K562 (cell line): ENCODE measurements around the gene KRT80. TPM values are rescaled to one million over a fixed set of nuclear protein-coding genes. Genes with fewer than 3 reads are reported as not detected.

Experiments
- NR3C1 ChIP-seq: sonication (generic); formaldehyde crosslinking; IDR thresholded peaks from 2 replicates; pipeline ENCODE4 v1.8.1; 2022; ENCODE audit warnings: missing genetic modification reagents
- POLR2AphosphoS2 ChIP-seq: IDR thresholded peaks from 2 replicates; pipeline ENCODE4 v1.6.1; 2012; ENCODE audit warnings: low read length, improper control_type of control experiment
- ZNF408 ChIP-seq: fragments of 250-450 bp; sonication (Bioruptor Pico); IDR thresholded peaks from 2 replicates; pipeline ENCODE4 v1.4.0; 2020; ENCODE audit warnings: low read depth, mild to moderate bottlenecking, moderate library complexity
- polyA plus RNA-seq, 8 experiments: library from polyadenylated mRNA; depleted of rRNA in 4 of 8; stranded (reverse) in 5 of 8; unstranded in 3 of 8; fragments of >200 nt; fragmentation: Nextera tagmentation in 2 of 8; fragmentation: Illumina TruSeq in 1 of 8; extraction: Ambion mirVana in 2 of 8; extraction: Trizol in 1 of 8; gene quantifications; 2 replicates each; pipeline versions ENCODE4 v1.2.1 to v1.2.3, GENCODE V29; 2011 to 2014; ENCODE audit warnings: inconsistent platforms in 1 of 8, missing spikeins in 1 of 8
- total RNA-seq, 7 experiments: library from RNA; depleted of rRNA in 6 of 7; stranded (reverse); fragments of >200 nt in 6 of 7; fragmentation: Illumina TruSeq in 2 of 7; extraction: Trizol in 2 of 7; gene quantifications; 2 replicates each; pipeline versions ENCODE4 v1.2.1 to v1.2.3, GENCODE V29; 2011 to 2021; ENCODE audit warnings: low replicate concordance in 1 of 7
- TF ChIP-seq, protein P1 (sequence below): fragments of 450-650 bp; IDR thresholded peaks from 2 replicates; pipeline ENCODE4 v1.6.1; 2016; ENCODE audit warnings: mild to moderate bottlenecking, moderate library complexity
- TF ChIP-seq, protein P2 (sequence below): sonication (generic); formaldehyde crosslinking; IDR thresholded peaks from 2 replicates; pipeline ENCODE4 v1.8.1; 2023; ENCODE audit warnings: mild to moderate bottlenecking, missing genetic modification reagents

The KRT80 gene
- total and polyA plus RNA-seq, 9 of the 15 experiments (the other 6 are each of a cell fraction or from before 2014, with no cell fraction given) = not detected

DNA sequence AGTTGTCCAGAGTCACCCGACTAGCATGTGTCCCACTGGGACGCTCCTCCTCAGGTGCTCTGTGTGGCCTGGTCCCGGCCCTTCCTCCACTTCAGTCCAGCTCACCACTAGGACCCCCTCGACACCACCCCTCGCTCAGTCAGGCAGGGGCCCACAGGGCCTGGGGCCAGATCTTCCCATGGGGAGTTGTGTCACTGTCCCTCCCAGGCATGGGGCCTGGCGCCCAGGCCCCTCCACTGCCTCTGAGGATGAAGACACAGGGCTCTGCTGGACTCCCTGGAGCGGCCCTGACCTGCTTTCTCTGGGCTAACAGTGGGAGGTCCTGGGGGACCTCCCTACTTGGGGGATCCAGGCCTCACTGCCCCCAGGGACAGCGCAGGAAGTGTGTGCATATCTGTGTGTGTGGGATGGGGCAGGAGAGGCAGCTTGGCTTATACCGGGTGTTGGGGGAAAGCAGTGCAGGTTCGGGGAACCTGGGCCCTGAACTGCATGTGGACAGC, 43.8 kb downstream of the KRT80 start (continued):
- TF ChIP-seq, protein P1, sequence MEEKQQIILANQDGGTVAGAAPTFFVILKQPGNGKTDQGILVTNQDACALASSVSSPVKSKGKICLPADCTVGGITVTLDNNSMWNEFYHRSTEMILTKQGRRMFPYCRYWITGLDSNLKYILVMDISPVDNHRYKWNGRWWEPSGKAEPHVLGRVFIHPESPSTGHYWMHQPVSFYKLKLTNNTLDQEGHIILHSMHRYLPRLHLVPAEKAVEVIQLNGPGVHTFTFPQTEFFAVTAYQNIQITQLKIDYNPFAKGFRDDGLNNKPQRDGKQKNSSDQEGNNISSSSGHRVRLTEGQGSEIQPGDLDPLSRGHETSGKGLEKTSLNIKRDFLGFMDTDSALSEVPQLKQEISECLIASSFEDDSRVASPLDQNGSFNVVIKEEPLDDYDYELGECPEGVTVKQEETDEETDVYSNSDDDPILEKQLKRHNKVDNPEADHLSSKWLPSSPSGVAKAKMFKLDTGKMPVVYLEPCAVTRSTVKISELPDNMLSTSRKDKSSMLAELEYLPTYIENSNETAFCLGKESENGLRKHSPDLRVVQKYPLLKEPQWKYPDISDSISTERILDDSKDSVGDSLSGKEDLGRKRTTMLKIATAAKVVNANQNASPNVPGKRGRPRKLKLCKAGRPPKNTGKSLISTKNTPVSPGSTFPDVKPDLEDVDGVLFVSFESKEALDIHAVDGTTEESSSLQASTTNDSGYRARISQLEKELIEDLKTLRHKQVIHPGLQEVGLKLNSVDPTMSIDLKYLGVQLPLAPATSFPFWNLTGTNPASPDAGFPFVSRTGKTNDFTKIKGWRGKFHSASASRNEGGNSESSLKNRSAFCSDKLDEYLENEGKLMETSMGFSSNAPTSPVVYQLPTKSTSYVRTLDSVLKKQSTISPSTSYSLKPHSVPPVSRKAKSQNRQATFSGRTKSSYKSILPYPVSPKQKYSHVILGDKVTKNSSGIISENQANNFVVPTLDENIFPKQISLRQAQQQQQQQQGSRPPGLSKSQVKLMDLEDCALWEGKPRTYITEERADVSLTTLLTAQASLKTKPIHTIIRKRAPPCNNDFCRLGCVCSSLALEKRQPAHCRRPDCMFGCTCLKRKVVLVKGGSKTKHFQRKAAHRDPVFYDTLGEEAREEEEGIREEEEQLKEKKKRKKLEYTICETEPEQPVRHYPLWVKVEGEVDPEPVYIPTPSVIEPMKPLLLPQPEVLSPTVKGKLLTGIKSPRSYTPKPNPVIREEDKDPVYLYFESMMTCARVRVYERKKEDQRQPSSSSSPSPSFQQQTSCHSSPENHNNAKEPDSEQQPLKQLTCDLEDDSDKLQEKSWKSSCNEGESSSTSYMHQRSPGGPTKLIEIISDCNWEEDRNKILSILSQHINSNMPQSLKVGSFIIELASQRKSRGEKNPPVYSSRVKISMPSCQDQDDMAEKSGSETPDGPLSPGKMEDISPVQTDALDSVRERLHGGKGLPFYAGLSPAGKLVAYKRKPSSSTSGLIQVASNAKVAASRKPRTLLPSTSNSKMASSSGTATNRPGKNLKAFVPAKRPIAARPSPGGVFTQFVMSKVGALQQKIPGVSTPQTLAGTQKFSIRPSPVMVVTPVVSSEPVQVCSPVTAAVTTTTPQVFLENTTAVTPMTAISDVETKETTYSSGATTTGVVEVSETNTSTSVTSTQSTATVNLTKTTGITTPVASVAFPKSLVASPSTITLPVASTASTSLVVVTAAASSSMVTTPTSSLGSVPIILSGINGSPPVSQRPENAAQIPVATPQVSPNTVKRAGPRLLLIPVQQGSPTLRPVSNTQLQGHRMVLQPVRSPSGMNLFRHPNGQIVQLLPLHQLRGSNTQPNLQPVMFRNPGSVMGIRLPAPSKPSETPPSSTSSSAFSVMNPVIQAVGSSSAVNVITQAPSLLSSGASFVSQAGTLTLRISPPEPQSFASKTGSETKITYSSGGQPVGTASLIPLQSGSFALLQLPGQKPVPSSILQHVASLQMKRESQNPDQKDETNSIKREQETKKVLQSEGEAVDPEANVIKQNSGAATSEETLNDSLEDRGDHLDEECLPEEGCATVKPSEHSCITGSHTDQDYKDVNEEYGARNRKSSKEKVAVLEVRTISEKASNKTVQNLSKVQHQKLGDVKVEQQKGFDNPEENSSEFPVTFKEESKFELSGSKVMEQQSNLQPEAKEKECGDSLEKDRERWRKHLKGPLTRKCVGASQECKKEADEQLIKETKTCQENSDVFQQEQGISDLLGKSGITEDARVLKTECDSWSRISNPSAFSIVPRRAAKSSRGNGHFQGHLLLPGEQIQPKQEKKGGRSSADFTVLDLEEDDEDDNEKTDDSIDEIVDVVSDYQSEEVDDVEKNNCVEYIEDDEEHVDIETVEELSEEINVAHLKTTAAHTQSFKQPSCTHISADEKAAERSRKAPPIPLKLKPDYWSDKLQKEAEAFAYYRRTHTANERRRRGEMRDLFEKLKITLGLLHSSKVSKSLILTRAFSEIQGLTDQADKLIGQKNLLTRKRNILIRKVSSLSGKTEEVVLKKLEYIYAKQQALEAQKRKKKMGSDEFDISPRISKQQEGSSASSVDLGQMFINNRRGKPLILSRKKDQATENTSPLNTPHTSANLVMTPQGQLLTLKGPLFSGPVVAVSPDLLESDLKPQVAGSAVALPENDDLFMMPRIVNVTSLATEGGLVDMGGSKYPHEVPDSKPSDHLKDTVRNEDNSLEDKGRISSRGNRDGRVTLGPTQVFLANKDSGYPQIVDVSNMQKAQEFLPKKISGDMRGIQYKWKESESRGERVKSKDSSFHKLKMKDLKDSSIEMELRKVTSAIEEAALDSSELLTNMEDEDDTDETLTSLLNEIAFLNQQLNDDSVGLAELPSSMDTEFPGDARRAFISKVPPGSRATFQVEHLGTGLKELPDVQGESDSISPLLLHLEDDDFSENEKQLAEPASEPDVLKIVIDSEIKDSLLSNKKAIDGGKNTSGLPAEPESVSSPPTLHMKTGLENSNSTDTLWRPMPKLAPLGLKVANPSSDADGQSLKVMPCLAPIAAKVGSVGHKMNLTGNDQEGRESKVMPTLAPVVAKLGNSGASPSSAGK = no peak
- TF ChIP-seq, protein P2, sequence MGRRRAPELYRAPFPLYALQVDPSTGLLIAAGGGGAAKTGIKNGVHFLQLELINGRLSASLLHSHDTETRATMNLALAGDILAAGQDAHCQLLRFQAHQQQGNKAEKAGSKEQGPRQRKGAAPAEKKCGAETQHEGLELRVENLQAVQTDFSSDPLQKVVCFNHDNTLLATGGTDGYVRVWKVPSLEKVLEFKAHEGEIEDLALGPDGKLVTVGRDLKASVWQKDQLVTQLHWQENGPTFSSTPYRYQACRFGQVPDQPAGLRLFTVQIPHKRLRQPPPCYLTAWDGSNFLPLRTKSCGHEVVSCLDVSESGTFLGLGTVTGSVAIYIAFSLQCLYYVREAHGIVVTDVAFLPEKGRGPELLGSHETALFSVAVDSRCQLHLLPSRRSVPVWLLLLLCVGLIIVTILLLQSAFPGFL = no peak
- no peak for TF ChIP-seq NR3C1
- TF ChIP-seq ZNF408 (CRISPR knock-in tag) = no peak
- TF ChIP-seq POLR2AphosphoS2 = no peak
